Astrocyte (in vitro differentiated cells and primary cell): ENCODE results near the gene GAB2. TPM values are rescaled to one million over a fixed set of nuclear protein-coding genes. Genes with fewer than 3 reads are reported as not detected.

ENCODE experiments used
- DNase-seq: peaks from one replicate; pipeline ENCODE4 v3.0.0-alpha.2; 2010; ENCODE audit warnings: low read depth
- FAIRE-seq: peaks from 2 replicates; lab custom pipeline; 2011; peaks lifted over from hg19 to GRCh38; lab: Jason Lieb, UNC
- H2AFZ ChIP-seq: 2 replicates; pipeline ENCODE4 v1.6.0; 2012; ENCODE audit warnings: low read depth, low read length, inconsistent platforms
- H3K27ac ChIP-seq: 2 replicates; pipeline ENCODE4 v1.5.1; 2011; ENCODE audit warnings: low read depth, low read length, inconsistent platforms
- H3K27me3 ChIP-seq: 2 replicates; pipeline ENCODE4 v1.6.0; 2011; ENCODE audit warnings: low read length, inconsistent platforms; ENCODE audit not compliant: insufficient read depth
- H3K36me3 ChIP-seq: 2 replicates; pipeline ENCODE4 v1.5.1; 2011; ENCODE audit warnings: low read length, inconsistent platforms; ENCODE audit not compliant: insufficient read depth
- H3K4me1 ChIP-seq: 2 replicates; pipeline ENCODE4 v1.5.1; 2011; ENCODE audit warnings: low read length, inconsistent platforms; ENCODE audit not compliant: insufficient read depth
- H3K4me2 ChIP-seq: 2 replicates; pipeline ENCODE4 v1.6.0; 2012; ENCODE audit warnings: low read length, inconsistent platforms
- H3K4me3 ChIP-seq: 2 replicates; pipeline ENCODE4 v1.5.1; 2011; ENCODE audit warnings: low read depth, mild to moderate bottlenecking, low read length, inconsistent platforms; ENCODE audit not compliant: insufficient read depth
- H3K79me2 ChIP-seq: 2 replicates; pipeline ENCODE4 v1.6.0; 2012; ENCODE audit warnings: mild to moderate bottlenecking, low read length, inconsistent platforms; ENCODE audit not compliant: insufficient read depth
- H3K9ac ChIP-seq: 2 replicates; pipeline ENCODE4 v1.6.0; 2012; ENCODE audit warnings: mild to moderate bottlenecking, low read length, inconsistent platforms
- H3K9me3 ChIP-seq: 2 replicates; pipeline ENCODE4 v1.5.1; 2012; ENCODE audit warnings: low read depth, mild to moderate bottlenecking, low read length, inconsistent platforms; ENCODE audit not compliant: insufficient read depth
- H4K20me1 ChIP-seq: 2 replicates; pipeline ENCODE4 v1.6.0; 2012; ENCODE audit warnings: low read length, inconsistent platforms; ENCODE audit not compliant: insufficient read depth
- H3K27ac Mint-ChIP-seq: one replicate; pipeline ENCODE4 v1.8.0; 2021; ENCODE audit warnings: mild to moderate bottlenecking, mixed read lengths; ENCODE audit not compliant: unreplicated experiment
- H3K27me3 Mint-ChIP-seq: one replicate; pipeline ENCODE4 v1.8.0; 2021; ENCODE audit warnings: low read depth, mixed read lengths; ENCODE audit not compliant: unreplicated experiment
- H3K36me3 Mint-ChIP-seq: one replicate; pipeline ENCODE4 v1.8.0; 2021; ENCODE audit warnings: low read depth, mixed read lengths; ENCODE audit not compliant: unreplicated experiment
- H3K4me1 Mint-ChIP-seq: one replicate; pipeline ENCODE4 v1.8.0; 2021; ENCODE audit warnings: low read depth, mixed read lengths; ENCODE audit not compliant: unreplicated experiment
- H3K4me3 Mint-ChIP-seq: one replicate; pipeline ENCODE4 v1.8.0; 2021; ENCODE audit warnings: mild to moderate bottlenecking, moderate library complexity, mixed read lengths; ENCODE audit not compliant: unreplicated experiment
- H3K9me3 Mint-ChIP-seq: one replicate; pipeline ENCODE4 v1.8.0; 2021; ENCODE audit warnings: mild to moderate bottlenecking, mixed read lengths; ENCODE audit not compliant: unreplicated experiment
- EZH2 ChIP-seq: IDR thresholded peaks from 2 replicates; pipeline ENCODE4 v1.6.1; 2012; ENCODE audit warnings: mild to moderate bottlenecking, low read length, inconsistent platforms; ENCODE audit not compliant: insufficient read depth
- total RNA-seq: library from RNA; stranded (reverse); gene quantifications from 2 replicates; pipeline ENCODE4 v1.2.1, GENCODE V29; 2021
- TF ChIP-seq, protein P1 (sequence below): IDR thresholded peaks from 2 replicates; pipeline ENCODE4 v1.5.1; 2011; ENCODE audit warnings: low read depth, mild to moderate bottlenecking, inconsistent platforms, low read length, moderate library complexity; ENCODE audit not compliant: insufficient read depth

Gene GAB2
- total RNA-seq, 1 donor from 2014 or later, result 18.2 TPM

DNA sequence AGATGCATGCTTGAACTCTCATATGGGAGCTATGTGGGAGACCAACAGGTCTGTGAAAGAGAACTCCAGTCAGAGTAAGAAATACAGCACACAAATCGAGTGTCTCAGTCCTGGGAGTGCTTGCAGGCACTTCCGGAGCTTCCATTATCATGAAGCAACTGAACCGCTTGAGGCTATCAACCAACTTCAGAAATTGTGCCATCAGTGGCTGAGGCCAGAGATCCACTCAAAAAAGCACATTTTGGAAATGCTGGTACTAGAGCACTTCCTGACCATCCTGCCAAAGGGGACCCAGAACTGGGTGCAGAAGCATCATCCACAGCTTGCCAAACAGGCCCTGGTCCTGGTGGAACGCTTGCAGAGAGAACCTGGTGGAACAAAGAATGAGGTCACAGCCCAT lies 33.4 kb downstream of the GAB2 start:
- H4K20me1 ChIP-seq, result no peaks in the 10 kb centered on the region
- peaks cover 5% of the 10 kb centered on the region for H3K9me3 ChIP-seq
- Mint-ChIP-seq H3K9me3 (peaks cover 19% of the 10 kb centered on the region), H3K4me1 (peaks cover 14% of the 10 kb centered on the region), H3K36me3 (peaks cover 13% of the 10 kb centered on the region), H3K4me3 (no peak overlapping the region), H3K27ac (no peak overlapping the region), H3K27me3 (no peaks in the 10 kb centered on the region)
- H3K9ac ChIP-seq, result no peak overlapping the region
- FAIRE-seq (no peak), DNase-seq (no peak)
- H2AFZ ChIP-seq, result no peak overlapping the region
- TF ChIP-seq, protein P1, sequence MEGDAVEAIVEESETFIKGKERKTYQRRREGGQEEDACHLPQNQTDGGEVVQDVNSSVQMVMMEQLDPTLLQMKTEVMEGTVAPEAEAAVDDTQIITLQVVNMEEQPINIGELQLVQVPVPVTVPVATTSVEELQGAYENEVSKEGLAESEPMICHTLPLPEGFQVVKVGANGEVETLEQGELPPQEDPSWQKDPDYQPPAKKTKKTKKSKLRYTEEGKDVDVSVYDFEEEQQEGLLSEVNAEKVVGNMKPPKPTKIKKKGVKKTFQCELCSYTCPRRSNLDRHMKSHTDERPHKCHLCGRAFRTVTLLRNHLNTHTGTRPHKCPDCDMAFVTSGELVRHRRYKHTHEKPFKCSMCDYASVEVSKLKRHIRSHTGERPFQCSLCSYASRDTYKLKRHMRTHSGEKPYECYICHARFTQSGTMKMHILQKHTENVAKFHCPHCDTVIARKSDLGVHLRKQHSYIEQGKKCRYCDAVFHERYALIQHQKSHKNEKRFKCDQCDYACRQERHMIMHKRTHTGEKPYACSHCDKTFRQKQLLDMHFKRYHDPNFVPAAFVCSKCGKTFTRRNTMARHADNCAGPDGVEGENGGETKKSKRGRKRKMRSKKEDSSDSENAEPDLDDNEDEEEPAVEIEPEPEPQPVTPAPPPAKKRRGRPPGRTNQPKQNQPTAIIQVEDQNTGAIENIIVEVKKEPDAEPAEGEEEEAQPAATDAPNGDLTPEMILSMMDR, result no peak
- no peak for TF ChIP-seq EZH2
- no peaks in the 10 kb centered on the region for H3K27me3 ChIP-seq
- no peak overlapping the region for H3K4me2 ChIP-seq
- no peaks in the 10 kb centered on the region for H3K4me1 ChIP-seq
- no peak overlapping the region for H3K4me3 ChIP-seq
- H3K79me2 ChIP-seq, result no peaks in the 10 kb centered on the region
- no peak overlapping the region for H3K27ac ChIP-seq
- no peaks in the 10 kb centered on the region for H3K36me3 ChIP-seq

DNA sequence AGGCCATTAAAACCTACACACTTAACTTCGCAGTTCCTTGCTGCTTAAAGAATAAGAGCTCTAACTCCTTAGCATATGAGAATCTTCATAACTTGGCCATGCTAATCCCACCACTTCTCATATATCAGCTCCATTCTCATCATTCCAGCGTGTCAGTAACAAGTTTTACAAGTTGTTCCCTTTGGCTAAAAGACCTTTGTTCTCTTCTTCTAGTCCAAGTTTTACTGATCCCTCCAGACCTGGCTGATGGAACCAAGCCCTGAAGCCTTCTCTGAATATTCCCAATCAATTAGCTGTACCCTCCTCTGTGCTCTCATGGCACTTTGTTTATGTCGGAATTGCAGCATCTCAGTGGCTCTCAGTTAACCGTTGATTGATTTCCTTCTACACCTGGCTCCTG lies 35.8 kb downstream of the GAB2 start:
- peaks cover 13% of the 10 kb centered on the region for H3K36me3 Mint-ChIP-seq
- peaks cover 20% of the 10 kb centered on the region for H3K9me3 Mint-ChIP-seq
- H3K36me3 ChIP-seq, result no peaks in the 10 kb centered on the region
- no peak overlapping the region for H3K27ac ChIP-seq
- H3K9ac ChIP-seq, result no peak overlapping the region
- no peak overlapping the region for H3K4me2 ChIP-seq
- no peaks in the 10 kb centered on the region for H3K27me3 ChIP-seq
- TF ChIP-seq, protein P1, result no peak
- TF ChIP-seq EZH2, result no peak
- H3K4me3 Mint-ChIP-seq, result no peak overlapping the region
- peaks cover 17% of the 10 kb centered on the region for H3K4me1 Mint-ChIP-seq
- no peaks in the 10 kb centered on the region for H4K20me1 ChIP-seq
- FAIRE-seq (no peak), DNase-seq (no peak)
- H2AFZ ChIP-seq, result no peak overlapping the region
- no peaks in the 10 kb centered on the region for H3K79me2 ChIP-seq
- H3K27me3 Mint-ChIP-seq, result no peaks in the 10 kb centered on the region
- H3K27ac Mint-ChIP-seq, result no peak overlapping the region
- no peak overlapping the region for H3K4me3 ChIP-seq
- peaks cover 5% of the 10 kb centered on the region for H3K9me3 ChIP-seq
- H3K4me1 ChIP-seq, result no peaks in the 10 kb centered on the region

DNA sequence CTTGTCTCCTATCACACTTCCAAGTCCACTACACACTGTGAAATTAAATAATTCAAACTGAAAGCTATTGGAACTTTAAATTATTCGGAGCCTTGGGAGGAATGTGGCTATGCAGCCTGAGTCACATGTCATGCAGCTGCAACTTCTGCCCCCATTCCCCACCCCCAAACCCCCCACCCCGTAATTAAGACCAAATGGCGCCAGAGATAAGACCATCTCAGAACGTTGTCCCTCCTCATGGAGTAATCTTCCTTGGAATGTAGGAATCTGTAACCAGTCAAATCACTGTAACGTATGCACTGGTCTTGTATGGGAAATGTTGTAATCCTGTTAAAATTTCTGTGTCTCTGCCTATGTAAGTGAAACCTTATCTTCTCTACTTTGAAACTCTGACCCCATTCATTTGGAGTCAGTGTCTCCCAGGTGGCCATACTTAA lies 37.0 kb downstream of the GAB2 start:
- no peaks in the 10 kb centered on the region for H3K27me3 Mint-ChIP-seq

More for the DNA sequence above, 37.0 kb downstream of the GAB2 start:
- DNase-seq (peak; percentile 59), FAIRE-seq (no peak)
- no peak overlapping the region for H2AFZ ChIP-seq
- no peaks in the 10 kb centered on the region for H3K27me3 ChIP-seq
- no peaks in the 10 kb centered on the region for H3K4me1 ChIP-seq
- no peaks in the 10 kb centered on the region for H3K36me3 ChIP-seq
- peaks cover 9% of the 10 kb centered on the region for H3K9me3 ChIP-seq
- no peak overlapping the region for H3K27ac Mint-ChIP-seq
- H3K9me3 Mint-ChIP-seq, result peaks cover 18% of the 10 kb centered on the region
- peak overlapping the region; percentile 32 for H3K4me2 ChIP-seq
- no peaks in the 10 kb centered on the region for H4K20me1 ChIP-seq
- TF ChIP-seq EZH2, result no peak
- TF ChIP-seq, protein P1, result no peak
- H3K36me3 Mint-ChIP-seq, result peaks cover 13% of the 10 kb centered on the region
- no peaks in the 10 kb centered on the region for H3K79me2 ChIP-seq
- no peak overlapping the region for H3K4me3 Mint-ChIP-seq
- H3K4me1 Mint-ChIP-seq, result peaks cover 17% of the 10 kb centered on the region
- H3K9ac ChIP-seq, result no peak overlapping the region
- H3K4me3 ChIP-seq, result no peak overlapping the region
- no peak overlapping the region for H3K27ac ChIP-seq
